Smooth muscle cell (in vitro differentiated cells): ENCODE results near the gene ZNF778. TPM values are rescaled to one million over a fixed set of nuclear protein-coding genes. Genes with fewer than 3 reads are reported as not detected.

Experiments
- DNase-seq: peaks from one replicate; lab custom pipeline; 2025; ENCODE audit not compliant: unreplicated experiment; lab: John Stamatoyannopoulos, UW
- H2AFZ ChIP-seq: fragments of 200-600 bp; sonication (generic); 2 replicates; pipeline ENCODE4 v1.6.0; 2016; ENCODE audit warnings: antibody characterized with exemption, low read depth, mild to moderate bottlenecking
- H3F3A ChIP-seq: fragments of 200-600 bp; sonication (generic); 2 replicates; pipeline ENCODE4 v1.6.0; 2017; ENCODE audit warnings: antibody characterized with exemption, low read depth
- H3K27ac ChIP-seq: fragments of 200-600 bp; sonication (generic); 2 replicates; pipeline ENCODE4 v1.5.1; 2016; ENCODE audit warnings: low read depth, mild to moderate bottlenecking
- H3K27me3 ChIP-seq: fragments of 200-600 bp; sonication (generic); 2 replicates; pipeline ENCODE4 v1.6.1; 2016; ENCODE audit warnings: low read depth, mild to moderate bottlenecking
- H3K36me3 ChIP-seq: fragments of 200-600 bp; sonication (generic); 2 replicates; pipeline ENCODE4 v1.5.1; 2016; ENCODE audit warnings: low read depth
- H3K4me1 ChIP-seq: fragments of 200-600 bp; sonication (generic); 2 replicates; pipeline ENCODE4 v1.5.1; 2016; ENCODE audit warnings: low read depth
- H3K4me2 ChIP-seq: fragments of 200-600 bp; sonication (generic); 2 replicates; pipeline ENCODE4 v1.6.0; 2016; ENCODE audit warnings: mild to moderate bottlenecking
- H3K4me3 ChIP-seq: fragments of 200-600 bp; sonication (generic); 2 replicates; pipeline ENCODE4 v1.5.1; 2016; ENCODE audit warnings: mild to moderate bottlenecking
- H3K79me2 ChIP-seq: fragments of 200-600 bp; sonication (generic); 2 replicates; pipeline ENCODE4 v1.6.0; 2016; ENCODE audit warnings: low read depth, mild to moderate bottlenecking
- H3K9ac ChIP-seq: fragments of 200-600 bp; sonication (generic); 2 replicates; pipeline ENCODE4 v1.6.0; 2016; ENCODE audit warnings: low read depth
- H3K9me3 ChIP-seq: fragments of 200-600 bp; sonication (generic); replicated peaks from 2 replicates; pipeline ENCODE4 v1.5.1; 2016; ENCODE audit warnings: low read depth
- H4K20me1 ChIP-seq: fragments of 200-600 bp; sonication (generic); 2 replicates; pipeline ENCODE4 v1.6.0; 2016; ENCODE audit warnings: low read depth
- CTCF ChIP-seq: fragments of 200-600 bp; sonication (generic); IDR thresholded peaks from 2 replicates; pipeline ENCODE4 v1.5.1; 2017; ENCODE audit warnings: borderline replicate concordance, mild to moderate bottlenecking, antibody characterized with exemption; ENCODE audit not compliant: insufficient read depth, poor library complexity, severe bottlenecking
- WGBS: methylation state at CpG from one replicate; pipeline ENCODE4 v1.1.7; 2016; ENCODE audit warnings: low lambda C conversion rate; 5-methylcytosine and 5-hydroxymethylcytosine counted together
- polyA plus RNA-seq: library from polyadenylated mRNA; unstranded; fragments of >200 nt; fragmentation: Nextera tagmentation; extraction: Ambion mirVana; gene quantifications from 2 replicates; pipeline ENCODE4 v1.2.1, GENCODE V29; 2016
- total RNA-seq: library from RNA; depleted of rRNA; stranded (reverse); fragments of >200 nt; gene quantifications from 2 replicates; pipeline ENCODE4 v1.2.3, GENCODE V29; 2014

The ZNF778 gene
- total and polyA plus RNA-seq, 2 experiments from 2014 or later, result 3.0 to 6.2 TPM

- H3K27ac ChIP-seq, result no peak overlapping the region
- H3K36me3 ChIP-seq, result no peaks in the 10 kb centered on the region
- H4K20me1 ChIP-seq, result no peaks in the 10 kb centered on the region
- DNase-seq, result no peak
- no peak overlapping the region for H3K4me2 ChIP-seq
- no peaks in the 10 kb centered on the region for H3K4me1 ChIP-seq
- H3K9ac ChIP-seq, result no peak overlapping the region
- H3K27me3 ChIP-seq, result peaks cover 19% of the 10 kb centered on the region
- H2AFZ ChIP-seq, result no peak overlapping the region
- H3F3A ChIP-seq, result no peaks in the 10 kb centered on the region
- H3K4me3 ChIP-seq, result no peak overlapping the region
- WGBS, result 85% methylated on average over 13 of the region's 13 CpGs
- no peak for TF ChIP-seq CTCF
- no peaks in the 10 kb centered on the region for H3K79me2 ChIP-seq
- H3K9me3 ChIP-seq, result no peaks in the 10 kb centered on the region
These were observed 44.9 kb upstream of the ZNF778 start for GRCh38 chr16:89172528-89173173.

DNA sequence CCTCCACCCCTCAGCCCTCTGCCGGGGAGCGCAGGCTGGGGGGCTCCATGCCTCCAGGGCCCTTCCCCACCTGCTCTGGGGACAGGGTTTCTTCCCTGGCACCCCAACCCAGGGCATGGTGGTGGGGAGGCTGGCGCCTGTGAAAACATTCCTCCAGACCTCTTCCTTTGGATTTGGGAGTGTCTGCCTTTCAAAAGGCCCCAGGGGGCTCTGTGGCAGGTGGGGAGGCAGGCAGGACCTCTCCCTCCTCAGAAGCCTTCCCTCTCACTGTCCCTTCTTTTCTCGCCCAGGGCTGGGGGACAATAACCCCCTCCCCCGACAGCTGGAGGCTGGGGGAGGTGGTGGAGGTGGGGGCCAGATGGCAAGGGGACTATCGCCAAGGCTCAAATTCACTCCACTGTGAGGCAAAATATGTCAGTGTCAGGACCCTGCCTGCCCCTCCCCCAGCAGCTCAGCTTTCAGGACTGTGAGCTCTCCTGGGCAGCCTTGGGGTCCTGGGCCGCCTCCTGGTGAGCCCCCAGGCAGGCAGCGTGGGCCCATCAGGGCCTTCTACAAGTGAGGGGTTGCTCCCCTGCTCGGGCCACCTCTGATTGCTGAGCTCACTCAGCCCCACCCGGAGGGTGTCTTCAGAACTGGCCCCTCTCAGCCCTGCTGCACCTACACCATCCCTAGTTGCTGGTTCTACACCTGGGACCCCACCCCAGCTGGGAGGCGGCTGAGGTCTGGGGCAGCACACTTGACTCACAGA, 44.2 kb upstream of the ZNF778 start:
- TF ChIP-seq CTCF, result no peak
- no peak overlapping the region for H3K27ac ChIP-seq
- H3K9ac ChIP-seq, result no peak overlapping the region
- DNase-seq, result no peak
- H3K9me3 ChIP-seq, result no peaks in the 10 kb centered on the region
- H2AFZ ChIP-seq, result no peak overlapping the region
- H3K4me1 ChIP-seq, result no peaks in the 10 kb centered on the region
- H3K79me2 ChIP-seq, result no peaks in the 10 kb centered on the region
- H3K27me3 ChIP-seq, result peaks cover 19% of the 10 kb centered on the region
- H3K4me2 ChIP-seq, result no peak overlapping the region
- WGBS, result 66% methylated on average over 11 of the region's 11 CpGs
- H4K20me1 ChIP-seq, result no peaks in the 10 kb centered on the region
- no peaks in the 10 kb centered on the region for H3F3A ChIP-seq
- H3K4me3 ChIP-seq, result no peak overlapping the region
- no peaks in the 10 kb centered on the region for H3K36me3 ChIP-seq

GRCh38 chr16:89174055-89174827, 43.3 kb upstream of the ZNF778 start:
- Histone ChIP-seq H4K20me1 (no peaks in the 10 kb centered on the region), H3K27ac (no peak overlapping the region), H3K36me3 (no peaks in the 10 kb centered on the region), H3F3A (no peaks in the 10 kb centered on the region), H2AFZ (no peak overlapping the region), H3K4me1 (no peaks in the 10 kb centered on the region), H3K4me2 (no peak overlapping the region), H3K4me3 (no peak overlapping the region), H3K27me3 (peaks cover 19% of the 10 kb centered on the region), H3K9me3 (no peaks in the 10 kb centered on the region), H3K9ac (no peak overlapping the region), H3K79me2 (no peaks in the 10 kb centered on the region)
- TF ChIP-seq CTCF, result no peak
- 86% methylated on average over 23 of the region's 23 CpGs for WGBS
- no peak for DNase-seq
